Lower lobe of right lung (tissue), 2 donors: ENCODE data around the gene FRMD4B. TPM values are rescaled to one million over a fixed set of nuclear protein-coding genes. Genes with fewer than 3 reads are reported as not detected.

Experiments used
- ATAC-seq, 2 donors: fragments of 200-7000 bp; cut with Tn5 transposase; one replicate each; pipeline ENCODE4 v1.9.1; 2020 to 2022; ENCODE audit warnings: mild to moderate bottlenecking in 2 of 2, moderate library complexity in 2 of 2
- DNase-seq: peaks from one replicate; pipeline ENCODE4 v3.0.0-alpha.2; 2020
- H3K27ac ChIP-seq: fragments of 200-600 bp; one replicate; pipeline ENCODE4 v1.8.0; 2022
- H3K27me3 ChIP-seq: fragments of 200-600 bp; one replicate; pipeline ENCODE4 v1.8.0; 2022; ENCODE audit warnings: low read depth
- H3K36me3 ChIP-seq: fragments of 200-600 bp; one replicate; pipeline ENCODE4 v1.8.0; 2022; ENCODE audit warnings: mild to moderate bottlenecking
- H3K4me1 ChIP-seq: fragments of 200-600 bp; one replicate; pipeline ENCODE4 v1.8.0; 2022
- H3K4me3 ChIP-seq: fragments of 200-600 bp; one replicate; pipeline ENCODE4 v1.8.0; 2022; ENCODE audit warnings: mild to moderate bottlenecking
- H3K9me3 ChIP-seq: fragments of 200-600 bp; one replicate; pipeline ENCODE4 v1.8.0; 2022
- intact Hi-C: fragments of 100-400 bp; cut with DNase I; formaldehyde crosslinking; loops from one replicate; pipeline ENCODE4 v1.11.0; 2022
- total RNA-seq: library from RNA; stranded (reverse); fragmentation: NEBNext Ultra II Directional; extraction: Animal tissue kit (Norgen Biotek cat#: 25700); gene quantifications from one replicate; pipeline ENCODE4 v1.2.1, GENCODE V29; 2021
- TF ChIP-seq, protein P1 (sequence below): fragments of 200-600 bp; IDR thresholded peaks from one replicate; pipeline ENCODE4 v1.8.0; 2022; ENCODE audit warnings: antibody characterized with exemption, mild to moderate bottlenecking
- donor health status: DM: no; HTN: yes; CAD: no; lungs with severe emphysema.

FRMD4B gene
- total RNA-seq, 1 donor from 2014 or later = 62.4 TPM

DNA sequence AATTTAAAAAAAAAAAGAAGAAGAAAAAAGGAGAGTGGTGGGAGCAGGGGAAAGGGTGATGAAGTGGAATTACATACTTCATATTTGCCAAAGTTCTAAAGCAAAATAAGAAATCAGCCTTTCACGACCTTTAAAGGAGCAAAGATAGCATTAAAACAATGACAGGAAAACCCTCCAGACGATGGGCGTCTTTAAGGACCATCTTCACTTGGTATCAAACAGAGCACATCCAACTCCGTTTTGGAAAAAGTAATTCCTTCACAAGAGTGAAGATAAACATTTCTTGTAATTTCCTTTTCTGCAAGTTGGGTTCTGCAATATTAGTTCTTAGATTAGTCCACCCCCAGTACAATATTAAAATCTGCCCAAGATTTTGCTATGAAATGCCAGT, 32.8 kb downstream of the FRMD4B start:
- no peak for DNase-seq
- Histone ChIP-seq H3K36me3 (no peaks in the 10 kb centered on the region), H3K4me1 (peaks cover 32% of the 10 kb centered on the region), H3K27me3 (no peaks in the 10 kb centered on the region), H3K9me3 (no peaks in the 10 kb centered on the region), H3K27ac (peak overlapping the region; percentile 59), H3K4me3 (peak overlapping the region; percentile 37)
- TF ChIP-seq, protein P1, sequence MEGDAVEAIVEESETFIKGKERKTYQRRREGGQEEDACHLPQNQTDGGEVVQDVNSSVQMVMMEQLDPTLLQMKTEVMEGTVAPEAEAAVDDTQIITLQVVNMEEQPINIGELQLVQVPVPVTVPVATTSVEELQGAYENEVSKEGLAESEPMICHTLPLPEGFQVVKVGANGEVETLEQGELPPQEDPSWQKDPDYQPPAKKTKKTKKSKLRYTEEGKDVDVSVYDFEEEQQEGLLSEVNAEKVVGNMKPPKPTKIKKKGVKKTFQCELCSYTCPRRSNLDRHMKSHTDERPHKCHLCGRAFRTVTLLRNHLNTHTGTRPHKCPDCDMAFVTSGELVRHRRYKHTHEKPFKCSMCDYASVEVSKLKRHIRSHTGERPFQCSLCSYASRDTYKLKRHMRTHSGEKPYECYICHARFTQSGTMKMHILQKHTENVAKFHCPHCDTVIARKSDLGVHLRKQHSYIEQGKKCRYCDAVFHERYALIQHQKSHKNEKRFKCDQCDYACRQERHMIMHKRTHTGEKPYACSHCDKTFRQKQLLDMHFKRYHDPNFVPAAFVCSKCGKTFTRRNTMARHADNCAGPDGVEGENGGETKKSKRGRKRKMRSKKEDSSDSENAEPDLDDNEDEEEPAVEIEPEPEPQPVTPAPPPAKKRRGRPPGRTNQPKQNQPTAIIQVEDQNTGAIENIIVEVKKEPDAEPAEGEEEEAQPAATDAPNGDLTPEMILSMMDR = no peak
- no peak for ATAC-seq
- intact Hi-C loops = no loop called here

DNA sequence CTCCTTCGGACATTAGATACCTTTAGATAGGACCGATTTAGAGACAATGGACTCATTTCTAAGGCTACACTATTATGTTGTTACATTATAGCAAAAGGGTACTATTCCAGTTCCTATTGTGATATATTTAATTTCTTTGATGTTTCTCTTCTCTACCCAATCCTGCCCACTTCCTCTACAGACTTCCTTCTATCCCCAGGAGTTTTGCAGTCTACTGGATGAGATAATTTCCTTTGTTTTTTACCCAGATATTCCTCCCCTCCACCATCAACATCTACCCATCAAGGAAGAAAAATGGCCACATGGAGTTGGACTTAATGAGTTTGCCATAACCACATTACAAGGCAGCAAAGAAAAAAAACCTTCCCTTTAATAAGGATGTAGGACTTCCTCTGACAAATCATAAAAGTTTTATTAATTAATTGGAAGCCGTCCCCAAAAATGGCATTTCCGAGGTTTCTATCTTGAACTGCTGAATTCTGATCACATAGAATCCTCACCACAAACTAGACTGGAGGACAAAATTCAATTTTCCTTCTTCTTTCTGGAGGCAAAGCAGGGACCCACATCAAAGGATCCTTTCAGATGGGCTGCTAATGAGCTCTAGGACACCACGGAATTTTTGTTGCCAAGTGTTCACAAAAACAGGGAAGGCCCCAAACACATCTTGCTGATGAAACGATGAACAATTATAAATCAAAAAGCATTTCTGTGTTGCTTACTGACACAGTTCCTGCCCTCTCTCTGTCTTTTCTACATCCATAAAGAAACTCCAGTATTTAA, 33.4 kb downstream of the FRMD4B start:
- ATAC-seq = peak in 1 of 2 donors; percentile 36
- no peak for DNase-seq
- intact Hi-C loops = no loop called here
- peaks cover 27% of the 10 kb centered on the region for H3K4me1 ChIP-seq
- H3K9me3 ChIP-seq = no peaks in the 10 kb centered on the region
- no peaks in the 10 kb centered on the region for H3K36me3 ChIP-seq
- peak overlapping the region; percentile 37 for H3K4me3 ChIP-seq
- TF ChIP-seq, protein P1 = no peak
- peak overlapping the region; percentile 59 for H3K27ac ChIP-seq
- H3K27me3 ChIP-seq = no peaks in the 10 kb centered on the region

DNA sequence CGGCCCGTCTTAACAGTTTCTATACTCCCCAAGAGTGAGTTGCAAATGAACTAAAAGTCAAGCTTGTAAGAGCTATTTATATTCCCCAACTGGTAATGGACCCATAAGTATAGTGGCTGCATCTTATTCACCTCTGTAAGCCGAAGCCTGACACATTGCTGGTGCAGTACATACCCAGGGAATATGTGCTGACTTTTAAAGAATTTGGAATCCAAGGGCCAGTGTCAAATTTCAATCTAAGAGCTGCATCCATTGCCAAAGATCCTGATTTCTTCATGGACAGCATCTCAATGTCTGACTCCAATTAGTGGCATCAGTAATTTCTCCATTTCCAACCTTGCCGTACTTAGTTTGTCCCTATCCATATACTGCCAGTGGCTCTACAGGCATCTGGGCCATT, 42.0 kb downstream of the FRMD4B start:
- ATAC-seq (no peak), DNase-seq (no peak)
- H3K36me3 ChIP-seq = no peaks in the 10 kb centered on the region
- H3K4me1 ChIP-seq = peaks cover 46% of the 10 kb centered on the region
- H3K4me3 ChIP-seq = no peak overlapping the region
- H3K27ac ChIP-seq = no peak overlapping the region
- TF ChIP-seq, protein P1 = no peak
- H3K27me3 ChIP-seq = no peaks in the 10 kb centered on the region
- intact Hi-C loops = no loop called here
- no peaks in the 10 kb centered on the region for H3K9me3 ChIP-seq

DNA sequence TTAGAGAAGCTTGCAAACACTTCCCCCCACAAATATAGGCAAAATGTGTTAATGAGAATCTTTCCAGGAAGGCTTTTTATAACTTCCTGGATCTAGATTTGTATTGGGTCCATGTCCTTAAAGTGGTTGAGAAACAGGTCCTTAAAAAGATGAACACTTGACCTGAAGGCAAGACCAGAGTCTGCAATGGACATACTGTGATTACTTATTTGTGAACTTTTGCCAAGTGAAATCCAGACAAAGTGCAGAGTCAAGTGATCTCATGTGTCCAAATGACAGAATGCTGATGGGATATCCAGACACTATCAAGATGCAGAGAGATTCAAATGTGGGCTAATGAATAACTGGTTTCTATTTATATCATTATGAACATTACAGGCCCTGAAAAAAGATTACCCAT, 43.8 kb downstream of the FRMD4B start:
- H3K36me3 ChIP-seq = no peaks in the 10 kb centered on the region
- peak overlapping the region; percentile 40 for H3K27ac ChIP-seq
- H3K9me3 ChIP-seq = no peaks in the 10 kb centered on the region
- intact Hi-C loops = no loop called here
- no peaks in the 10 kb centered on the region for H3K27me3 ChIP-seq
- TF ChIP-seq, protein P1 = no peak
- H3K4me3 ChIP-seq = no peak overlapping the region
- DNase-seq (no peak), ATAC-seq (peak; percentile 78 to 87)
- peaks cover 48% of the 10 kb centered on the region for H3K4me1 ChIP-seq

DNA sequence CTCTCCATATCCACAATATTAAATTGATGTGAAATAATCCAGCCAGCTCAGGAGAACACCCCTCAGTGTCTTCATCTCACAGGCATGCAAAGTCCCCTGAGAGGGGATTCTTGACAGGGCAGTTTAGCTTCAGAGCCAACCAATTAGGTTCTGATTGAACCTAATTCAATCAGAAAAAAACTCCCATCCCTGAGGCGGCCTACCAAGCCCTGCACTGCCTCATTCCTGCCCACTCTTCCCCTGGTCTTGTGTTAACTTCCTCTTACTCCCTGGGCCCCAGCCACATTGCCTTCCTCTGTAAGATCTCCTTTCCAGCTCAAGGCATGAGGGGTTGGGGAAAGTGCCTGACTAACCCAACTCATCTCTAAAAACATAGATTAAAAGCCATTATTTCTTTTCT, 46.1 kb downstream of the FRMD4B start:
- Histone ChIP-seq H3K4me3 (no peak overlapping the region), H3K9me3 (no peaks in the 10 kb centered on the region), H3K36me3 (no peaks in the 10 kb centered on the region), H3K27me3 (no peaks in the 10 kb centered on the region), H3K4me1 (peaks cover 55% of the 10 kb centered on the region), H3K27ac (peak overlapping the region; percentile 53)
- TF ChIP-seq, protein P1 = no peak
- peak; percentile 69 to 76 for ATAC-seq
- DNase-seq = peak; percentile 65
- intact Hi-C loops = no loop called here
